GM12873 (cell line): ENCODE data around the gene PPP1R18.

Experiments
- CTCF ChIP-seq: IDR thresholded peaks from 2 replicates; pipeline ENCODE4 v1.5.1; 2012; ENCODE audit warnings: low read depth, mild to moderate bottlenecking, moderate library complexity, low read length, control low read depth; ENCODE audit not compliant: insufficient read depth; ENCODE audit errors: missing control alignments

PPP1R18 gene

GRCh38 chr6:30709101-30709868, 22.8 kb upstream of the PPP1R18 start:
- no peak for TF ChIP-seq CTCF

GRCh38 chr6:30707281-30707850, 20.9 kb upstream of the PPP1R18 start:
- no peak for TF ChIP-seq CTCF

GRCh38 chr6:30705620-30706019, 19.2 kb upstream of the PPP1R18 start:
- TF ChIP-seq CTCF: no peak

- no peak for TF ChIP-seq CTCF
Observed at GRCh38 chr6:30703821-30704220, 17.4 kb upstream of the PPP1R18 start.

- TF ChIP-seq CTCF: no peak
Observed at GRCh38 chr6:30703011-30703410, 16.6 kb upstream of the PPP1R18 start.

- no peak for TF ChIP-seq CTCF
Observed at GRCh38 chr6:30700340-30700739, 13.9 kb upstream of the PPP1R18 start.

GRCh38 chr6:30696432-30696831, 10.0 kb upstream of the PPP1R18 start:
- no peak for TF ChIP-seq CTCF
